Gastrocnemius medialis (tissue), 4 donors: Measurements from ENCODE around the gene GRK4.

Experiments used
- POLR2A ChIP-seq, 2 donors: fragments of 450-650 bp; IDR thresholded peaks; one replicate each; pipeline ENCODE4 v1.6.1; 2017; ENCODE audit warnings: antibody characterized with exemption in 2 of 2, mild to moderate bottlenecking in 2 of 2, moderate library complexity in 2 of 2
- TF ChIP-seq, protein P1 (sequence below), 5 experiments: fragments of 450-650 bp in 3 of 5; fragments of 200-600 bp in 2 of 5; sonication (generic) in 2 of 5; IDR thresholded peaks in 4 of 5; conservative IDR thresholded peaks in 1 of 5; 1 replicate in 4 of 5; 2 replicates in 1 of 5; pipeline ENCODE4 v1.5.1; 2016 to 2019; ENCODE audit warnings: antibody characterized with exemption in 5 of 5, mild to moderate bottlenecking in 3 of 5, moderate library complexity in 3 of 5

DNA sequence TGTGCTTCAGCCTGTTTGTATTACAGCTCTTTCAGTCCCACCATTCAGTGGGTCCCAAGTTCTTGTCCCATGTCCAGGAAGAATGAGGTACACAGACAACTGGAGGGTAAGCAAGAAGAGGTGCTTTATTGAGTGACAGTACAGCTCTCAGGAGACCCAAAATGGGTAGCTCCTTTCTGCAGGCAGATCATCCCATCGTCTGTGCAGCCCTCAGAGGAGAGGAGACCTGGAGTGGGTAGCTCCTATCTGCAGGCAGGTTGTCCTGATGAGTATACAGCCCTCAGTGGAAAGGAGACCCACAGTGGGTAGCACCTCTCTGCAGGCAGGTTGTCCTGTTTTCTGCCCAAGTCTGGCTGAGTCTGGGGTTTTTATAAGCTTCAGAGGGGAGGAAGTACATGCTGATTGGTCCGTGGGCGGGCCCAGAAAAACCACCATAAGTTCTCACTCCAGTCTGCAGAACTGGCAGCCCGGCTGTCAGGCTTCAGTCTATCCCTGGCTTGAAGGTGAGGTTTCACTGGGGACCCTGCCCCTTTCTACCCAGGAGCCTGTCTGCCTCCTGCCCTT, 18.0 kb downstream of the GRK4 start:
- TF ChIP-seq, protein P1, sequence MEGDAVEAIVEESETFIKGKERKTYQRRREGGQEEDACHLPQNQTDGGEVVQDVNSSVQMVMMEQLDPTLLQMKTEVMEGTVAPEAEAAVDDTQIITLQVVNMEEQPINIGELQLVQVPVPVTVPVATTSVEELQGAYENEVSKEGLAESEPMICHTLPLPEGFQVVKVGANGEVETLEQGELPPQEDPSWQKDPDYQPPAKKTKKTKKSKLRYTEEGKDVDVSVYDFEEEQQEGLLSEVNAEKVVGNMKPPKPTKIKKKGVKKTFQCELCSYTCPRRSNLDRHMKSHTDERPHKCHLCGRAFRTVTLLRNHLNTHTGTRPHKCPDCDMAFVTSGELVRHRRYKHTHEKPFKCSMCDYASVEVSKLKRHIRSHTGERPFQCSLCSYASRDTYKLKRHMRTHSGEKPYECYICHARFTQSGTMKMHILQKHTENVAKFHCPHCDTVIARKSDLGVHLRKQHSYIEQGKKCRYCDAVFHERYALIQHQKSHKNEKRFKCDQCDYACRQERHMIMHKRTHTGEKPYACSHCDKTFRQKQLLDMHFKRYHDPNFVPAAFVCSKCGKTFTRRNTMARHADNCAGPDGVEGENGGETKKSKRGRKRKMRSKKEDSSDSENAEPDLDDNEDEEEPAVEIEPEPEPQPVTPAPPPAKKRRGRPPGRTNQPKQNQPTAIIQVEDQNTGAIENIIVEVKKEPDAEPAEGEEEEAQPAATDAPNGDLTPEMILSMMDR (IDR thresholded peaks at IDR 0.05 in 4 of 5, conservative IDR thresholded peaks at IDR 0.05 in 1 of 5), result no peak
- no peak for TF ChIP-seq POLR2A (IDR thresholded peaks at IDR 0.05)
